ENCODE data around the gene CPNE2. TPM values are rescaled to one million over a fixed set of nuclear protein-coding genes. Genes with fewer than 3 reads are reported as not detected.

Gene CPNE2
- total RNA-seq, 4 donors from 2014 or later, result 21.6 to 43.0 (median 34.9) TPM

GRCh38 chr16:57125376-57125775 lies 33.0 kb downstream of the CPNE2 start:
- H3K36me3 ChIP-seq, result peaks cover 14 to 78% (median 48%) of the 10 kb centered on the region in 4 donors
- TF ChIP-seq POLR2AphosphoS5 (IDR thresholded peaks at IDR 0.05), result no peak
- TF ChIP-seq EP300 (IDR thresholded peaks at IDR 0.05), result no peak
- TF ChIP-seq POLR2A (IDR thresholded peaks at IDR 0.05; ENCODE audit: low read depth), result no peak
- TF ChIP-seq, protein P1, sequence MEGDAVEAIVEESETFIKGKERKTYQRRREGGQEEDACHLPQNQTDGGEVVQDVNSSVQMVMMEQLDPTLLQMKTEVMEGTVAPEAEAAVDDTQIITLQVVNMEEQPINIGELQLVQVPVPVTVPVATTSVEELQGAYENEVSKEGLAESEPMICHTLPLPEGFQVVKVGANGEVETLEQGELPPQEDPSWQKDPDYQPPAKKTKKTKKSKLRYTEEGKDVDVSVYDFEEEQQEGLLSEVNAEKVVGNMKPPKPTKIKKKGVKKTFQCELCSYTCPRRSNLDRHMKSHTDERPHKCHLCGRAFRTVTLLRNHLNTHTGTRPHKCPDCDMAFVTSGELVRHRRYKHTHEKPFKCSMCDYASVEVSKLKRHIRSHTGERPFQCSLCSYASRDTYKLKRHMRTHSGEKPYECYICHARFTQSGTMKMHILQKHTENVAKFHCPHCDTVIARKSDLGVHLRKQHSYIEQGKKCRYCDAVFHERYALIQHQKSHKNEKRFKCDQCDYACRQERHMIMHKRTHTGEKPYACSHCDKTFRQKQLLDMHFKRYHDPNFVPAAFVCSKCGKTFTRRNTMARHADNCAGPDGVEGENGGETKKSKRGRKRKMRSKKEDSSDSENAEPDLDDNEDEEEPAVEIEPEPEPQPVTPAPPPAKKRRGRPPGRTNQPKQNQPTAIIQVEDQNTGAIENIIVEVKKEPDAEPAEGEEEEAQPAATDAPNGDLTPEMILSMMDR (IDR thresholded peaks at IDR 0.05), result no peak
- H3K9me3 ChIP-seq, result no peaks in the 10 kb centered on the region
- WGBS, result 95% methylated on average over 4 of the region's 4 CpGs
- intact Hi-C loops (cut with DNase I), result no loop called here
- H3K4me3 ChIP-seq, result no peak overlapping the region
- no peaks in the 10 kb centered on the region for H3K27me3 ChIP-seq
- H3K4me1 ChIP-seq, result no peaks in the 10 kb centered on the region
- no peak overlapping the region for H3K27ac ChIP-seq (replicated peaks in 1 of 4)
- DNase-seq (ENCODE audit: extremely low spot score), result no peak

- TF ChIP-seq EP300 (IDR thresholded peaks at IDR 0.05), result no peak
- no peak for TF ChIP-seq POLR2AphosphoS5 (IDR thresholded peaks at IDR 0.05)
- TF ChIP-seq, protein P1 (IDR thresholded peaks at IDR 0.05), result no peak
- H3K4me1 ChIP-seq, result no peaks in the 10 kb centered on the region
- H3K4me3 ChIP-seq, result no peak overlapping the region
- no peaks in the 10 kb centered on the region for H3K9me3 ChIP-seq
- peaks cover 12 to 72% (median 44%) of the 10 kb centered on the region in 4 donors for H3K36me3 ChIP-seq
- no peak overlapping the region for H3K27ac ChIP-seq (replicated peaks in 1 of 4)
- intact Hi-C loops (cut with DNase I), result no loop called here
- H3K27me3 ChIP-seq, result no peaks in the 10 kb centered on the region
- DNase-seq (ENCODE audit: extremely low spot score), result no peak
- WGBS, result 100% methylated on average over 4 of the region's 4 CpGs
Observed at GRCh38 chr16:57125969-57126368, 33.6 kb downstream of the CPNE2 start.

DNA sequence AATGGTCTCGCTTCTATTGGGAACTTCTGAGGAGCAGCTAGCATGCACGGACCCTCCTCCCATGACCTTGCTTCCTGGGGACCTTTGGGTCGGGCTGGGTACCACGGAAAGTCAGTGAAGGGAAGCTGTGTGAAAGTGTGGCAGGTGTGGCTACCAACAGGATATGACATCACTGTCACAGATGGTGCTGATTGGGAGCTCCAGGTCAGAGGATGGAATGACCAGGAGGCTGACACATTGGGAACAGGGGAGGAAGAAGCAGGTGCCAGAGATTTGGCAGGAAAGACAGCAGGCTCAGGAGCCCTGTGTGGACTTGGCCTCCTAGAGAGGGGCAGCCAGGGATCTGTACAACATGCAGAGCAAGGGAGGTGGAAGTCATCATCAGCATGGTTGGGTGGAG lies 34.0 kb downstream of the CPNE2 start:
- TF ChIP-seq POLR2AphosphoS5 (IDR thresholded peaks at IDR 0.05), result no peak
- TF ChIP-seq EP300 (IDR thresholded peaks at IDR 0.05), result no peak
- TF ChIP-seq, protein P1 (IDR thresholded peaks at IDR 0.05), result no peak
- no peak for TF ChIP-seq POLR2A (IDR thresholded peaks at IDR 0.05; ENCODE audit: low read depth)
- H3K27me3 ChIP-seq, result no peaks in the 10 kb centered on the region
- WGBS, result 83% methylated on average over 4 of the region's 4 CpGs
- intact Hi-C loops (cut with DNase I), result no loop called here
- no peak for DNase-seq (ENCODE audit: extremely low spot score)
- H3K4me1 ChIP-seq, result no peaks in the 10 kb centered on the region
- H3K27ac ChIP-seq (replicated peaks in 1 of 4), result no peak overlapping the region
- H3K9me3 ChIP-seq, result no peaks in the 10 kb centered on the region
- H3K4me3 ChIP-seq, result no peak overlapping the region
- peaks cover 11 to 67% (median 42%) of the 10 kb centered on the region in 4 donors for H3K36me3 ChIP-seq

- Histone ChIP-seq H3K9me3 (no peaks in the 10 kb centered on the region), H3K36me3 (peaks cover 6 to 60% (median 35%) of the 10 kb centered on the region in 4 donors), H3K27ac (replicated peaks in 1 of 4) (no peak overlapping the region), H3K4me1 (peaks cover 0 to 5% (median 0%) of the 10 kb centered on the region in 4 donors), H3K27me3 (no peaks in the 10 kb centered on the region), H3K4me3 (no peak overlapping the region)
- intact Hi-C loops (cut with DNase I), result no loop called here
- 98% methylated on average over 5 of the region's 5 CpGs for WGBS
- no peak for DNase-seq (ENCODE audit: extremely low spot score)
- no peak for TF ChIP-seq POLR2AphosphoS5 (IDR thresholded peaks at IDR 0.05)
- TF ChIP-seq, protein P1 (IDR thresholded peaks at IDR 0.05), result no peak
- TF ChIP-seq POLR2A (IDR thresholded peaks at IDR 0.05; ENCODE audit: low read depth), result no peak
- no peak for TF ChIP-seq EP300 (IDR thresholded peaks at IDR 0.05)
Observed at GRCh38 chr16:57127037-57127763, 34.8 kb downstream of the CPNE2 start.
